Chondrocyte (in vitro differentiated cells): ENCODE measurements around the gene FAM200A. TPM values are rescaled to one million over a fixed set of nuclear protein-coding genes. Genes with fewer than 3 reads are reported as not detected.
"Not testable (repeated sequence)": the region's sequence is repeated elsewhere in the genome, so short reads cannot be mapped to it uniquely, and the experiment has no call there.

Source experiments
- DNase-seq: peaks from one replicate; pipeline ENCODE4 v3.0.0; 2021; ENCODE audit warnings: mixed read lengths, low spot score
- H3K27ac Mint-ChIP-seq: one replicate; pipeline ENCODE4 v1.8.0; 2021; ENCODE audit warnings: mild to moderate bottlenecking, moderate library complexity, mixed read lengths; ENCODE audit not compliant: unreplicated experiment
- H3K27me3 Mint-ChIP-seq: 2 replicates; pipeline ENCODE4 v1.8.0; 2021; ENCODE audit warnings: low read depth, mixed read lengths
- H3K36me3 Mint-ChIP-seq: 2 replicates; pipeline ENCODE4 v1.8.0; 2021; ENCODE audit warnings: low read depth, mixed read lengths
- H3K4me1 Mint-ChIP-seq: 2 replicates; pipeline ENCODE4 v1.8.0; 2021; ENCODE audit warnings: low read depth, mild to moderate bottlenecking, mixed read lengths
- H3K4me3 Mint-ChIP-seq: one replicate; pipeline ENCODE4 v1.8.0; 2021; ENCODE audit warnings: mild to moderate bottlenecking, moderate library complexity, mixed read lengths; ENCODE audit not compliant: unreplicated experiment
- H3K9me3 Mint-ChIP-seq: 2 replicates; pipeline ENCODE4 v1.8.0; 2021; ENCODE audit warnings: low read depth, mixed read lengths
- CTCF ChIP-seq: fragments of 200-600 bp; sonication (generic); IDR thresholded peaks from 2 replicates; pipeline ENCODE4 v1.5.0; 2021; ENCODE audit warnings: antibody characterized with exemption, mild to moderate bottlenecking, moderate library complexity
- total RNA-seq: library from RNA; stranded (reverse); gene quantifications from 3 replicates; pipeline ENCODE4 v1.2.1, GENCODE V29; 2021

The FAM200A gene
- total RNA-seq, 1 donor from 2014 or later: 3.9 TPM

DNA sequence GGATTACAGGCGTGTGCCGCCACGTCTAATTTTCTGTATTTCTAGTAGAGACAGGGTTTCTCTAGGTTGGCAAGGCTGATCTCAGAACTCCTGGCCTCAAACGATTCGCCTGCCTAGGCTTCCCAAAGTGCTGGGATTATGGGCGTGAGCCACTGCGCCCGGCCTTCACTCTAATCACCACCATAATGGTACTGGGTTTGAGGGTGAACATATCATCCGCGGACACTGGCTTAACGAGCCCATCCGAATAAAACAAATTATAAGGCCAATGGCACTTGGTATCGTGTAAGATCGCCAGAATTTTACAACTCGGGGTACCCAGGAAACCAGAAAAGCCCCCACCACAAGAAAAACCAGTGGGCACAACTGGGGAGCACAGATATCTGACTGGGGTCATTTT, 580 bp downstream of the FAM200A start:
- Mint-ChIP-seq H3K4me1 (peaks cover 23% of the 10 kb centered on the region), H3K27ac (peak overlapping the region; percentile 87), H3K4me3 (peak overlapping the region; percentile 81), H3K9me3 (peaks cover 14% of the 10 kb centered on the region), H3K27me3 (no peaks in the 10 kb centered on the region), H3K36me3 (peaks cover 11% of the 10 kb centered on the region)
- DNase-seq: no peak
- no peak for TF ChIP-seq CTCF

DNA sequence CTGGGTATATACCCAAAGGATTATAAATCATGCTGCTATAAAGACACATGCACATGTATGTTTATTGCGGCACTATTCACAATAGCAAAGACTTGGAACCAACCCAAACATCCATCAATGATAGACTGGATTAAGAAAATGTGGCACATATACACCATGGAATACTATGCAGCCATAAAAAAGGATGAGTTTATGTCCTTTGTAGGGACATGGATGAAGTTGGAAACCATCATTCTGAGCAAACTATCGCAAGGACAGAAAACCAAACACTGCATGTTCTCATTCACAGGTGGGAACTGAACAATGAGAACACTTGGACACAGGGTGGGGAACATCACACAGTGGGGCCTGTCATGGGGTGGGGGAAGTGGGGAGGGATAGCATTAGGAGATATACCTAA, 2.4 kb downstream of the FAM200A start:
- H3K4me1 Mint-ChIP-seq: peaks cover 23% of the 10 kb centered on the region

DNA sequence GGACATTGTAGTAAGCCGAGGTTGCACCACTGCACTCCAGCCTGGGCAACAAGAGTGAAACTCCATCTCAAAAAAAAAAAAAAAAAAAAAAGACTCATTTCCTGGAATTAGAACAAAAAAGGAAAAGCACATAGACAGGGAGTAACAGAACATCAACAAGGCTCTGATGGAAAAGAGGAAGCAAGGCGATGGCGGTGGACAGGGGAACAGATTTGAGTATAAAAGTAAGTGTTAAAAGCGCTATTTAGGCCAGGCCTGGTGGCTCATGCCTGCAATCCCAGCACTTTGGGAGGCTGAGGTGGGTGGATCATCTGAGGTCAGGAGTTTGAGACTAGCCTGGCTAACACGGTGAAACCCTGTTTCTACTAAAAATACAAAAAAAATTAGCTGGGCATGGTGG, 6.6 kb downstream of the FAM200A start:
- H3K9me3 Mint-ChIP-seq: peaks cover 29% of the 10 kb centered on the region
- not testable (repeated sequence) for H3K27ac Mint-ChIP-seq, H3K4me1 Mint-ChIP-seq, DNase-seq, H3K27me3 Mint-ChIP-seq, H3K4me3 Mint-ChIP-seq
- peaks cover 23% of the 10 kb centered on the region for H3K36me3 Mint-ChIP-seq

More for the DNA sequence above, 2.4 kb downstream of the FAM200A start:
- Mint-ChIP-seq H3K36me3 (peaks cover 10% of the 10 kb centered on the region), H3K9me3 (peaks cover 14% of the 10 kb centered on the region)
- H3K27ac Mint-ChIP-seq, H3K4me3 Mint-ChIP-seq, H3K27me3 Mint-ChIP-seq, DNase-seq: not testable (repeated sequence)

- peaks cover 35% of the 10 kb centered on the region for H3K9me3 Mint-ChIP-seq
- H3K27me3 Mint-ChIP-seq: no peaks in the 10 kb centered on the region
- H3K4me1 Mint-ChIP-seq: no peaks in the 10 kb centered on the region
- H3K27ac Mint-ChIP-seq: no peak overlapping the region
- peaks cover 23% of the 10 kb centered on the region for H3K36me3 Mint-ChIP-seq
- no peak overlapping the region for H3K4me3 Mint-ChIP-seq
- no peak for DNase-seq
- no peak for TF ChIP-seq CTCF
Observed at GRCh38 chr7:99543916-99544315, 8.0 kb downstream of the FAM200A start.

DNA sequence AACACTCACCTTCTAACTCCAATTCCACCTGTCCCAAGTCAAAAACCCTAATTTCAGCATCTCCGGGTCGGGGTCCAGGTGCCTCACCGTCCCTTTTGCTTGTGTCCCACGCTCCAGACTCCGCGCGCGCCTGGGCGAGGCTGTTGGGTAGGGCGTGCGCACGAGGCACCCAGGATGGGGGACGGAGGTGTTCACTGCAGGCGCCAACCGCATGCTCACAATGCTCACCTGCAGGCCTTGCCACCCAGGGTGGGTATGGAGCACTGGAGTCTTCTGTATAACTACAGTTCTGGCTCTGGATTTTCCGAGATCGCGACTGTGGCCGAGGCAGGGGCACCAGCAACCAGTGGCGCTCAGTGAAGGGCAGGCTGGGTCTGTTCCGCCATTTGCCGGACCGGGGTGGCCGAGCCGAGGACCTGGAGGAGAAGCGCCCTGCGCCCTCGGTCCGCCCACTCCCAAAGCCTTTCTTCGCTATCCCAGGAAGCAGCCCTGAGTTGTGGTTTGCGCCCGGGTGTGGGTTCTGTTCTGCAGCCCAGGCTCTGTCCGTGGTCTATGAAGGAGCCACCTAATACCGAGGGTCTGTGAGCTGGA, 8.7 kb downstream of the FAM200A start:
- no peak for TF ChIP-seq CTCF
- no peaks in the 10 kb centered on the region for H3K27me3 Mint-ChIP-seq
- H3K4me3 Mint-ChIP-seq: no peak overlapping the region
- H3K36me3 Mint-ChIP-seq: peaks cover 20% of the 10 kb centered on the region
- no peaks in the 10 kb centered on the region for H3K4me1 Mint-ChIP-seq
- DNase-seq: no peak
- H3K27ac Mint-ChIP-seq: no peak overlapping the region
- peaks cover 38% of the 10 kb centered on the region for H3K9me3 Mint-ChIP-seq

GRCh38 chr7:99541212-99541611, 10.7 kb downstream of the FAM200A start:
- Mint-ChIP-seq H3K9me3 (peaks cover 43% of the 10 kb centered on the region), H3K4me1 (no peaks in the 10 kb centered on the region), H3K27ac (no peak overlapping the region), H3K27me3 (no peaks in the 10 kb centered on the region), H3K36me3 (peaks cover 16% of the 10 kb centered on the region), H3K4me3 (no peak overlapping the region)
- no peak for DNase-seq
- no peak for TF ChIP-seq CTCF
